Neural cell (in vitro differentiated cells): ENCODE results near the gene LUM.

Experiments used
- EP300 ChIP-seq: fragments of 450-650 bp; conservative IDR thresholded peaks from 2 replicates; pipeline ENCODE4 v1.6.1; 2014; ENCODE audit warnings: antibody characterized with exemption, mild to moderate bottlenecking, moderate library complexity; ENCODE audit not compliant: poor library complexity, severe bottlenecking
- EZH2 ChIP-seq: fragments of 200-600, 300-800 bp; shearing (Covaris generic), sonication (generic); IDR thresholded peaks from 2 replicates; pipeline ENCODE4 v1.6.1; 2014; ENCODE audit warnings: antibody characterized with exemption, low read length, borderline replicate concordance, mild to moderate bottlenecking; ENCODE audit not compliant: insufficient read depth, poor library complexity, severe bottlenecking
- MXI1 ChIP-seq: fragments of 450-650 bp; conservative IDR thresholded peaks from 2 replicates; pipeline ENCODE4 v1.6.1; 2014; ENCODE audit warnings: antibody characterized with exemption, mild to moderate bottlenecking; ENCODE audit not compliant: poor library complexity, severe bottlenecking
- POLR2AphosphoS5 ChIP-seq: IDR thresholded peaks from 2 replicates; pipeline ENCODE4 v1.6.1; 2012
- RAD21 ChIP-seq: fragments of 450-650 bp; conservative IDR thresholded peaks from 2 replicates; pipeline ENCODE4 v1.6.1; 2014; ENCODE audit warnings: antibody characterized with exemption, mild to moderate bottlenecking, moderate library complexity
- SMC3 ChIP-seq: fragments of 450-650 bp; conservative IDR thresholded peaks from 2 replicates; pipeline ENCODE4 v1.6.1; 2014; ENCODE audit warnings: antibody characterized with exemption, mild to moderate bottlenecking, moderate library complexity; ENCODE audit not compliant: poor library complexity
- TAF1 ChIP-seq: IDR thresholded peaks from 2 replicates; pipeline ENCODE4 v1.6.1; 2012; ENCODE audit warnings: low read depth
- TF ChIP-seq, protein P1 (sequence below): fragments of 450-650 bp; IDR thresholded peaks from 2 replicates; pipeline ENCODE4 v1.5.1; 2014; ENCODE audit warnings: antibody characterized with exemption, mild to moderate bottlenecking, moderate library complexity; ENCODE audit not compliant: poor library complexity, severe bottlenecking

DNA sequence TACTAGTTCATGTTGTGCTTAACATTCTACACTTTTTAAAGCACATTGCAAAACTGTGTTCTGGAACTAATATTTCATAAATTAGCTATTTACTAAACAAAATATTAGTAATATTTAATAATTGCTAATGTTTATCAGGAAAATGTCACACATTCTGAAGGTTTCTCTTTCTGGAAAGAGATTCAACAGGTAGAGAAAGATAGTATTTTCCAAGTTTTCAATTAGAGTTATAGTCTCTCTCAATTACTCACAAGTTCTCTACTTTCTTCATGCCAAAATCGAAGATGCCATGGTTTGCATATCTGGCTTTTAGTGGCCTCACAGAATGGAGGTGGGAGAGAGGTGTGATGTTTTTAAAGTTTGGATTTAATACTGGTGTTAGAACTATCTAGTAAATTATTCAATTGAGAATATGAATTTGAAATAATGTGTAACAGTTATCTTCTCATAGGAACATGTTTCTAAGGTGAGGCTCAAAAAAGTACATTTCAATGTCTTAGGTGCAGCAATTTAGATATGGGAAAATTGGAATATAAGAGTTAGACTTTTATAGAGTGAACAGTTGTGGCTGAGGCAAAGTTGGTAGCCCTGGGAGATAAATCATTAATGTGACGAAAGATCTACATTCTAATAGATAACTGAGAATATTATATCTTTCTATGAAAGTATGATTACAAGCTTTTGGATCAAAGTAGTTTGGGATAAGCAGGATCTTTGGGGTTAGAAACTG lies 1.5 kb downstream of the LUM start:
- TF ChIP-seq, protein P1, sequence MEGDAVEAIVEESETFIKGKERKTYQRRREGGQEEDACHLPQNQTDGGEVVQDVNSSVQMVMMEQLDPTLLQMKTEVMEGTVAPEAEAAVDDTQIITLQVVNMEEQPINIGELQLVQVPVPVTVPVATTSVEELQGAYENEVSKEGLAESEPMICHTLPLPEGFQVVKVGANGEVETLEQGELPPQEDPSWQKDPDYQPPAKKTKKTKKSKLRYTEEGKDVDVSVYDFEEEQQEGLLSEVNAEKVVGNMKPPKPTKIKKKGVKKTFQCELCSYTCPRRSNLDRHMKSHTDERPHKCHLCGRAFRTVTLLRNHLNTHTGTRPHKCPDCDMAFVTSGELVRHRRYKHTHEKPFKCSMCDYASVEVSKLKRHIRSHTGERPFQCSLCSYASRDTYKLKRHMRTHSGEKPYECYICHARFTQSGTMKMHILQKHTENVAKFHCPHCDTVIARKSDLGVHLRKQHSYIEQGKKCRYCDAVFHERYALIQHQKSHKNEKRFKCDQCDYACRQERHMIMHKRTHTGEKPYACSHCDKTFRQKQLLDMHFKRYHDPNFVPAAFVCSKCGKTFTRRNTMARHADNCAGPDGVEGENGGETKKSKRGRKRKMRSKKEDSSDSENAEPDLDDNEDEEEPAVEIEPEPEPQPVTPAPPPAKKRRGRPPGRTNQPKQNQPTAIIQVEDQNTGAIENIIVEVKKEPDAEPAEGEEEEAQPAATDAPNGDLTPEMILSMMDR = no peak
- TF ChIP-seq RAD21 = no peak
- TF ChIP-seq SMC3 = no peak
- TF ChIP-seq EZH2 = no peak
- no peak for TF ChIP-seq EP300
- no peak for TF ChIP-seq TAF1
- no peak for TF ChIP-seq POLR2AphosphoS5
- TF ChIP-seq MXI1 = no peak
